H1 (cell line): Measurements from ENCODE around the gene DCDC2C. TPM values are rescaled to one million over a fixed set of nuclear protein-coding genes. Genes with fewer than 3 reads are reported as not detected.

Source experiments
- CTCF ChIA-PET: fragments of 300-600 bp; sonication (Branson Sonifier 250); formaldehyde crosslinking; loops from one replicate; lab custom pipeline; 2021; ENCODE audit not compliant: partially characterized antibody; lab: Charles Lee
- POLR2A ChIA-PET: fragments of 300-600 bp; sonication (Branson Sonifier 250); formaldehyde crosslinking; loops from one replicate; lab custom pipeline; 2021; ENCODE audit warnings: inconsistent platforms; ENCODE audit not compliant: partially characterized antibody; lab: Charles Lee
- DNase-seq, 2 experiments: peaks; one replicate each; pipeline versions ENCODE4 v3.0.0 to v3.0.0-alpha.2; 2010 to 2022; ENCODE audit warnings: low spot score in 2 of 2, low read depth in 1 of 2, mixed read lengths in 1 of 2
- FAIRE-seq: peaks from 2 replicates; lab custom pipeline; 2011; peaks lifted over from hg19 to GRCh38; lab: Jason Lieb, UNC
- H2AFZ ChIP-seq: 2 replicates; pipeline ENCODE4 v1.8.1; 2012; ENCODE audit warnings: low read length, inconsistent platforms
- H2AK5ac ChIP-seq: 2 replicates; pipeline ENCODE4 v1.6.1; 2013; ENCODE audit warnings: low read depth, low read length
- H2BK120ac ChIP-seq: replicated peaks from 2 replicates; pipeline ENCODE3; 2013; ENCODE audit warnings: low read depth, low read length, inconsistent platforms
- H2BK12ac ChIP-seq: 2 replicates; pipeline ENCODE4 v1.6.1; 2013; ENCODE audit warnings: low read depth, low read length
- H2BK15ac ChIP-seq: 2 replicates; pipeline ENCODE4 v1.6.1; 2013; ENCODE audit warnings: low read length
- H2BK20ac ChIP-seq: 2 replicates; pipeline ENCODE4 v1.6.1; 2013; ENCODE audit warnings: low read length
- H2BK5ac ChIP-seq: 2 replicates; pipeline ENCODE4 v1.6.1; 2013; ENCODE audit warnings: low read depth, low read length
- H3K14ac ChIP-seq: 2 replicates; pipeline ENCODE4 v1.6.1; 2013; ENCODE audit warnings: inconsistent platforms; ENCODE audit not compliant: insufficient read length
- H3K18ac ChIP-seq: 2 replicates; pipeline ENCODE4 v1.6.1; 2013; ENCODE audit warnings: low read length; ENCODE audit errors: extremely low read depth
- H3K23ac ChIP-seq: 2 replicates; pipeline ENCODE4 v1.6.1; 2013; ENCODE audit warnings: inconsistent platforms; ENCODE audit not compliant: insufficient read length
- H3K23me2 ChIP-seq: 2 replicates; pipeline ENCODE4 v1.6.1; 2013; ENCODE audit warnings: low read depth, low read length
- H3K27ac ChIP-seq: 2 replicates; pipeline ENCODE4 v1.6.1; 2011; ENCODE audit warnings: low read depth, low read length, inconsistent platforms
- H3K27me3 ChIP-seq, 4 experiments: replicated peaks in 1 of 4; 1 replicate in 1 of 4; 2 replicates in 3 of 4; pipeline versions ENCODE4 v1.6.1 to v1.8.1; 2011 to 2013; ENCODE audit warnings: low read length in 3 of 4, mild to moderate bottlenecking in 3 of 4, inconsistent platforms in 2 of 4, mixed read lengths in 2 of 4, moderate library complexity in 1 of 4; ENCODE audit not compliant: control insufficient read depth in 3 of 4, insufficient read depth in 3 of 4; ENCODE audit errors: extremely low read depth in 1 of 4
- H3K36me3 ChIP-seq, 4 experiments: 2 replicates each; pipeline versions ENCODE4 v1.6.1 to v1.8.1; 2011 to 2013; ENCODE audit warnings: mild to moderate bottlenecking in 4 of 4, low read length in 3 of 4, moderate library complexity in 2 of 4, control low read depth in 1 of 4, inconsistent platforms in 1 of 4; ENCODE audit not compliant: insufficient read depth in 4 of 4, control insufficient read depth in 2 of 4
- H3K4ac ChIP-seq: replicated peaks from 2 replicates; pipeline ENCODE3; 2013; ENCODE audit warnings: low read length, low read depth, mixed read lengths, inconsistent platforms; ENCODE audit not compliant: insufficient read length
- H3K4me1 ChIP-seq, 4 experiments: replicated peaks in 1 of 4; 1 replicate in 1 of 4; 2 replicates in 3 of 4; pipeline versions ENCODE4 v1.6.1 to v1.8.1; 2011 to 2013; ENCODE audit warnings: low read length in 3 of 4, inconsistent platforms in 2 of 4, mixed read lengths in 1 of 4; ENCODE audit not compliant: insufficient read depth in 4 of 4, control insufficient read depth in 3 of 4
- H3K4me2 ChIP-seq, 2 experiments: 2 replicates each; pipeline versions ENCODE4 v1.6.1 to v1.8.1; 2011 to 2013; ENCODE audit warnings: low read depth in 2 of 2, low read length in 2 of 2, control low read depth in 1 of 2, inconsistent platforms in 1 of 2, mild to moderate bottlenecking in 1 of 2; ENCODE audit not compliant: insufficient read depth in 1 of 2
- H3K4me3 ChIP-seq, 4 experiments: fragments of 200-600, 300-600 bp in 1 of 4; sonication (generic), shearing (Covaris generic), sonication (Bioruptor Twin) in 1 of 4; 2 replicates each; pipeline versions ENCODE4 v1.5.1 to v1.8.1; 2011 to 2016; ENCODE audit warnings: low read length in 4 of 4, low read depth in 3 of 4, control low read depth in 2 of 4, inconsistent platforms in 2 of 4, mild to moderate bottlenecking in 2 of 4, mixed read lengths in 1 of 4, moderate library complexity in 1 of 4; ENCODE audit not compliant: insufficient read depth in 2 of 4; ENCODE audit errors: extremely low read depth in 1 of 4
- H3K56ac ChIP-seq: replicated peaks from 2 replicates; pipeline ENCODE3; 2013; ENCODE audit warnings: low read depth, mild to moderate bottlenecking, mixed read lengths, low read length, inconsistent platforms; ENCODE audit not compliant: insufficient read length
- H3K79me1 ChIP-seq: 2 replicates; pipeline ENCODE4 v1.6.1; 2013; ENCODE audit warnings: low read depth, low read length, control low read depth
- H3K79me2 ChIP-seq, 2 experiments: 2 replicates each; pipeline versions ENCODE4 v1.6.1 to v1.8.1; 2012 to 2013; ENCODE audit warnings: low read length in 2 of 2, mild to moderate bottlenecking in 2 of 2, inconsistent platforms in 1 of 2; ENCODE audit not compliant: insufficient read depth in 2 of 2, control insufficient read depth in 1 of 2
- H3K9ac ChIP-seq, 4 experiments: replicated peaks in 1 of 4; 1 replicate in 1 of 4; 2 replicates in 3 of 4; pipeline versions ENCODE4 v1.6.1 to v1.8.1; 2011 to 2013; ENCODE audit warnings: low read depth in 3 of 4, low read length in 3 of 4, control low read depth in 2 of 4, mild to moderate bottlenecking in 2 of 4, moderate library complexity in 2 of 4, inconsistent platforms in 1 of 4; ENCODE audit errors: extremely low read depth in 1 of 4
- H3K9me3 ChIP-seq, 2 experiments: 2 replicates each; pipeline versions ENCODE4 v1.6.1 to v1.8.1; 2012 to 2013; ENCODE audit warnings: mild to moderate bottlenecking in 2 of 2, moderate library complexity in 2 of 2, control low read depth in 1 of 2, inconsistent platforms in 1 of 2, low read depth in 1 of 2, low read length in 1 of 2, mixed read lengths in 1 of 2; ENCODE audit not compliant: insufficient read depth in 2 of 2
- H4K20me1 ChIP-seq, 2 experiments: replicated peaks in 1 of 2; 2 replicates each; pipeline versions ENCODE3 to v1.8.1; 2011 to 2013; ENCODE audit warnings: inconsistent platforms in 2 of 2, low read length in 2 of 2, mild to moderate bottlenecking in 1 of 2; ENCODE audit not compliant: insufficient read depth in 2 of 2, control insufficient read depth in 1 of 2
- H4K5ac ChIP-seq: 2 replicates; pipeline ENCODE4 v1.6.1; 2013; ENCODE audit warnings: low read length, low read depth, mixed read lengths, inconsistent platforms; ENCODE audit not compliant: insufficient read length
- H4K8ac ChIP-seq: 2 replicates; pipeline ENCODE4 v1.8.0; 2013; ENCODE audit warnings: mild to moderate bottlenecking, moderate library complexity, low read length, inconsistent platforms; ENCODE audit not compliant: insufficient read depth; ENCODE audit errors: extremely low read depth
- H4K91ac ChIP-seq: replicated peaks from 2 replicates; pipeline ENCODE3; 2013; ENCODE audit warnings: low read length, mixed read lengths, inconsistent platforms; ENCODE audit not compliant: insufficient read length
- BRCA1 ChIP-seq: IDR thresholded peaks from 2 replicates; pipeline ENCODE4 v1.6.1; 2012; ENCODE audit warnings: low read depth, low read length, improper control_type of control experiment
- EGR1 ChIP-seq: IDR thresholded peaks from 2 replicates; pipeline ENCODE4 v1.6.1; 2011; ENCODE audit warnings: low read depth, low read length, borderline replicate concordance
- RAD21 ChIP-seq, 2 experiments: IDR thresholded peaks in 1 of 2; conservative IDR thresholded peaks in 1 of 2; 2 replicates each; pipeline ENCODE4 v1.6.1; 2011; ENCODE audit warnings: low read depth in 2 of 2, low read length in 2 of 2, improper control_type of control experiment in 1 of 2, inconsistent platforms in 1 of 2, mild to moderate bottlenecking in 1 of 2, moderate library complexity in 1 of 2
- RBBP5 ChIP-seq: IDR thresholded peaks from 2 replicates; pipeline ENCODE4 v1.7.1; 2012; ENCODE audit warnings: low read depth, mild to moderate bottlenecking, inconsistent platforms, low read length, moderate library complexity, borderline replicate concordance
- WGBS, 2 experiments: shearing (Covaris generic) in 1 of 2; methylation state at CpG; one replicate each; pipeline versions ENCODE4 v1.1.6 to v1.1.7; 2013 to 2015; ENCODE audit warnings: low lambda C conversion rate in 2 of 2, mixed read lengths in 2 of 2, inconsistent platforms in 1 of 2, low coverage in 1 of 2, missing lambda C conversion rate in 1 of 2; ENCODE audit not compliant: insufficient replicate concordance in 2 of 2, insufficient coverage in 1 of 2, insufficient read length in 1 of 2; ENCODE audit errors: extremely low coverage in 1 of 2, missing lambda C conversion rate in 1 of 2; 5-methylcytosine and 5-hydroxymethylcytosine counted together
- polyA plus RNA-seq, 7 experiments: library from polyadenylated mRNA; depleted of rRNA in 3 of 7; stranded (reverse) in 5 of 7; unstranded in 2 of 7; fragments of >200 nt in 5 of 7; fragments of 200-250 nt in 2 of 7; gene quantifications; 1 replicate in 5 of 7; 2 replicates in 1 of 7; 4 replicates in 1 of 7; pipeline versions ENCODE4 v1.2.1 to v1.2.3, GENCODE V29; 2011 to 2013; ENCODE audit warnings: missing spikeins in 2 of 7, mixed read lengths in 2 of 7
- total RNA-seq: library from RNA; stranded (reverse); fragmentation: NEBNext Ultra II Directional; extraction: Animal tissue kit (Norgen Biotek cat#: 25700); gene quantifications from 2 replicates; pipeline ENCODE4 v1.2.1, GENCODE V29; 2021

DCDC2C gene
- total and polyA plus RNA-seq, 2 of the 8 experiments (the other 6 are each of a cell fraction or from before 2014, with no cell fraction given) = 0.50 TPM; not detected in 1

- H3K18ac ChIP-seq = no peak overlapping the region
- no peak for FAIRE-seq
- CTCF ChIA-PET = interaction anchor here (0.7 to 9.8 kb wide), 6 partner anchors 10 to 77 kb away, joined by 3 to 79 read pairs (median 4); no protein-coding TSS in a partner anchor
- TF ChIP-seq BRCA1 = no peak
- no peak for TF ChIP-seq RAD21 (IDR thresholded peaks at IDR 0.05 in 1 of 2, conservative IDR thresholded peaks at IDR 0.05 in 1 of 2; ENCODE audit: low read depth in 2 of 2, low read length in 2 of 2)
- TF ChIP-seq EGR1 = no peak
- no peak for TF ChIP-seq RBBP5
These were observed 33.8 kb downstream of the DCDC2C start for GRCh38 chr2:3737128-3737527.

More at GRCh38 chr2:3737128-3737527, 33.8 kb downstream of the DCDC2C start:
- Histone ChIP-seq H3K27me3 (no peaks in the 10 kb centered on the region; a peak in 1 of 7 replicates), H2BK5ac (no peak overlapping the region), H2BK120ac (no peak overlapping the region), H2BK12ac (no peak overlapping the region), H3K9me3 (peaks cover 0 to 4% of the 10 kb centered on the region in 2 experiments; a peak in 1 of 4 replicates), H2BK20ac (no peak overlapping the region), H3K4me2 (no peak overlapping the region), H3K79me1 (no peaks in the 10 kb centered on the region), H3K56ac (no peak overlapping the region), H3K4me3 (no peak overlapping the region), H3K27ac (no peak overlapping the region), H4K20me1 (no peaks in the 10 kb centered on the region), H3K23me2 (no peaks in the 10 kb centered on the region), H3K23ac (no peak overlapping the region), H2BK15ac (no peak overlapping the region), H2AFZ (no peak overlapping the region), H2AK5ac (no peak overlapping the region), H3K14ac (no peak overlapping the region), H3K36me3 (no peaks in the 10 kb centered on the region), H4K8ac (no peak overlapping the region), H3K4ac (no peak overlapping the region), H3K4me1 (no peaks in the 10 kb centered on the region), H4K91ac (no peak overlapping the region), H3K79me2 (no peaks in the 10 kb centered on the region), H3K9ac (no peak overlapping the region), H4K5ac (no peak overlapping the region)
- DNase-seq = no peak
- 85% methylated on average over 9 of the region's 9 CpGs; no CpG with 5 or more reads in 1 of the 2 experiments for WGBS, 2 experiments
- POLR2A ChIA-PET = interaction anchor here (0.5 kb wide), 1 partner anchor 205 kb away, joined by 3 read pairs; no protein-coding TSS in a partner anchor
